SH-SY5Y (cell line): ENCODE measurements around the gene EXD3.

Experiments used
- GATA2 ChIP-seq: IDR thresholded peaks from 2 replicates; pipeline ENCODE4 v1.6.1; 2011; ENCODE audit warnings: mild to moderate bottlenecking, low read depth, low read length
- GATA3 ChIP-seq: IDR thresholded peaks from 2 replicates; pipeline ENCODE4 v1.6.1; 2011; ENCODE audit warnings: low read depth, mild to moderate bottlenecking, low read length, moderate library complexity

Gene EXD3

DNA sequence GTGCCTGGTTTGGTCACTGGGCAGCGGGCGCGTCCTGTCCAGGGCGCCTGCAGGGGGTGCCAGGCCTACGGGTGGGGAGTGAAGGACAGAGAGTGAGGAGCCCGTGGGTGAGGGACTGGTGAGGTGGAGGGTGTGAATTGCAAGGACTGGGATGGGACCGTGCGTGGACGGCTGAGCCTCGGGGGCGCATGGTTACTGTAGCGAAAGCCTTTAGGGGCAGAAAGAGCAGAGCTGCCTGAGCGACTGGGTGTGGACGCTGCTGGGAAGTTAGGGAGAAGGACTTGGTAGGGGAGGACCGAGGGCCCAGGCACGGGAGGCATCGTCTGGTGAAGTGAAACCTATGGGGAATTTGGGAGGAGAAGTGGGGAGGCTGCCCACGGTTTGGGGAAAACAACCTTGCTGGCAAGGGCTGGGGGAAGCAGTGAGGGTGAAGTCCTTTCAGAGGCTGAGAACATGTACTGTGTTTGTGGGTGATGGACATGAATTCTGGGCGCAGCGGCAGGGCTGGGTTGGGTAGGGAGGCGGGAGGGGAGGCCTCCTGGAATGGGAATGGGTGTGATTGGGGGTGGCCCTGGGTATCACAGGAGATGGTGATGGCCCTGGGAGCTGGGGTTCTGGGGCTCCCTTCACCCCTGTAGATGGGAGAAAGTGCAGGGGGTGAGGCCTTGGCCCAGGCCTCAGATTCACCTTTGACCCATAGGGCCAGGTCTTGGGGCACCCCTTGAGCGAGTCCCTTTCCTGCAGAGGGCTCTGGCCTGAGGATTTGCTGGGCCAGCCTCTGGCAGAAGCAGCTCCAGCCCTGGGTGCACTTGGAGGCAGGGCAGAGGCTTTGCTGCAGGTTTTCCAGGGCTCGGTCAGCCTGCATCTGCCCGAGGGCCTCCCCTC lies 147.1 kb downstream of the EXD3 start:
- no peak for TF ChIP-seq GATA3
- no peak for TF ChIP-seq GATA2

DNA sequence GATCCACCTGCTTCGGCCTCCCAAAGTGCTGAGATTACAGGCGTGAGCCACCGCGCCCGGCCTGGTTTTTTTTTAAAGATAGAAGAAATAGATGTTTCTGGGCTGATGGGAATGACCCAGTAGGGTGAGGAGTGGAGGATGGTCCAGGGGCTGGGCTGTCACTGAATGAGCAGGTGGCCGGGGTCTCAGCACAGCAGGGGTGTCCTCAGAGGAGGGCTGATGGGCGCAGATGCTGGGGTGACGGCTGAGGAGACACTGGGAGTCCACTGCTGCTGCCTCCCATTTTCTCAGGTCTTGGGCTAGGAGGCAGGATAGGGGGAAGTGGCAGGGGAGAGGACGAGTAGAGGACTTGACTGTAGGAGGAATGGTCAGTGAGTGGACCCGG lies 147.8 kb downstream of the EXD3 start:
- TF ChIP-seq GATA3 (no peak), GATA2 (no peak)

DNA sequence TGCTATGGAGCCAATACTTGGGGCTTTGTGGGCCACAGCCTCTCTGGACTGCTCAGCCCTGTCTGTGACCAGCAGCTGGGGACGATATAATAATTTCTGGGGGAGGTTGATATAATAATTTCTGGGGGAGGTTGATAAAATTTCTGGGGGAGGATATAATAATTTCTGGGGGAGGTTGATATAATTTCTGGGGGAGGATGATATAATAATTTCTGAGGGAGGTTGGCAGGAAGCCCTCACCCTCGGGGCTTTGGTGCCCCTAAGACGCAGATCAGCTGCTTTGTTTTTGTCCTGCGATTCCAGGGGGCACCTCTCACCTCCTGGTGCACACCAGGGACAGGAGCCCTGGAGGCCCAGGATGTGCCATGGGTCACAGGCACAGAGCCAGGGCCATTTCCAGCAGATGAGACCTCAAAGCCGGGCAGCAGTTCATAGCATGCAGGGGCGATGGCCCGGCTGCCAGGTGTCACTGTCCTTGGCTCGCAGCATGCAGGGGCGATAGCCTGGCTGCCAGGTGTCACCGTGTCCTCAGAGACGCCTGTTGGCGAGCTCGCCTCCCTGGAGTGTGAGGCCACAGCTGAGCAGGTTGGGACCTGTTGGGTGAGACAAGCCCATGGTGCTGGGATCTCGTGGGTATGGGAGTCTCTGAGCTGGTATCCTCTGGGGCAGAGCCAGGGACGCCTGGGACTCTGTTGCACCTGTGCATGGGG lies 149.2 kb downstream of the EXD3 start:
- TF ChIP-seq GATA2, result no peak

DNA sequence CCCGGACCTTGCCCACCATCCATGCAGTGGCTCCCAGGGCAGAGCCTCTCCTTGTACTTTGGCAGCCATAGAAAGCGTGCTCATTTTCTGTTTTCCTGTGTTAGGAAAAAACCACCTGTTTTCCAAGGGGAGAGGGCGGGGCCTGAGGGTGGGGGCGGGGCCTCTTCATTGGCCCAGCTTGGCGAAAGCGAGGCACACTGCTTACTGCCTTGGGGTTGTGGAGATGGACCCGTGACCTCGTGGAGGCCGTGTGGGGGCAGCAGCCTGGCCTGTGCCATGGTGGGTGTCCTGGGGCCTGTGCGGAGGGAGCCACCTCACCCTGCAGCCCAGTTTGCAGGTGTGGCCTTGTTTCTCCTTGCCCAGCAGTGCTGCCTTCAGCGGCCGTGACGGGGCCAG lies 149.9 kb downstream of the EXD3 start:
- TF ChIP-seq GATA3 (no peak), GATA2 (no peak)

DNA sequence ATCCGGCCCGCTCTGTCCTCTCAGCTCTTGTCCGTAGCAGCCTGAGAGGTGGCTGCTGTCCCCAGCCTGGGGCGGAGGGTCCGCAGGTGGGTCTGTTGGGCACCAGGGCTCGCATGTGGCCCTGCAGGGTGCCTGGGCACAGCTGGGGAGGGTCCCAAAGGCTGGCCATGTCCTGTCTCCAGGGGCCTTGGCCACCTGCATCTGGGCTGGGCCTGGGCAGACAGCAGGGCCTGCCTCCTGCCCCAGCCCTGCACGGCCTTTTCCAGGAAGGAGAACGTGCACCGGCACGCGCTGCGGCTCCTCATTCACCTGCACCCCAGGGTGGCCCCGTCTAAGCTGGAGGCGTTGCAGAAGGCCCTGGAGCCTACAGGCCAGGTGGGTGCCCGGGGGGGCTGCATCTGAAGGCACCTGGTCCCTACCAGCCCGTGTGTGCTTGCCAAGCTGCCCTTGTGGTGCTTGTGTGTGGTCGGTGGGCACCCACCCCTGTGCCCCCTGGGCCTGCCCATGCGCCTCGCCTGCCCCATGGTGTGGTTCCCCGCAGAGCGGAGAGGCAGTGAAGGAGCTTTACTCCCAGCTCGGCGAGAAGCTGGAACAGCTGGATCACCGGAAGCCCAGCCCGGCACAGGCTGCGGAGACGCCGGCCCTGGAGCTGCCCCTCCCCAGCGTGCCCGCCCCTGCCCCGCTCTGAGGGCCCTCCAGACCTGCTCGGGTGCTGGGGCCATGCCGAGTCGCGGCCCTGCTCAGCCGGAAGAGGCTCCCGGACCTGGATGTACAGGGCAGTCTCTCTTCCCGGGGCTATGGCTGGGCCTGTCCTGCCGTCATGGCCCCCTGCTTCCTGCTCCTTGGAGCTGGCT lies 150.5 kb downstream of the EXD3 start:
- TF ChIP-seq GATA3 (no peak), GATA2 (no peak)

DNA sequence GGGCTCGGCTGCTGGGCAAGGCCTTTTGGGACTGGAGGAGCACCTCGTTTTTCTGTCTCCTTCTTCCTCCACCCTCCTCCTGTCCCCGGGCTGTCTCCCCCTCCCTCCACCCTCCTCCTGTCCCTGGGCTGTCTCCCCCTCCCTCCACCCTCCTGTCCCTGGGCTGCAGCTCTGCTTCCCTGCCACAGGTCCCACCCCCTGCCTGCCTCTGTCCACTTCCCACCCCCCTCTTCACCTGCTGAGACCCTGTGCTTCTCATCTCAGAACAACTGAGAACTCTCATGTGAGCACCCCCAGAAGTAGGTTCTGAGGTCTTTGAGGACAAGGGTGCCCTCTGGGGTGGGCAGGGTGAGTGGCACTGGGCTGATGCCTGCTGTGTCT lies 151.3 kb downstream of the EXD3 start:
- TF ChIP-seq GATA2, result no peak
- TF ChIP-seq GATA3, result no peak

DNA sequence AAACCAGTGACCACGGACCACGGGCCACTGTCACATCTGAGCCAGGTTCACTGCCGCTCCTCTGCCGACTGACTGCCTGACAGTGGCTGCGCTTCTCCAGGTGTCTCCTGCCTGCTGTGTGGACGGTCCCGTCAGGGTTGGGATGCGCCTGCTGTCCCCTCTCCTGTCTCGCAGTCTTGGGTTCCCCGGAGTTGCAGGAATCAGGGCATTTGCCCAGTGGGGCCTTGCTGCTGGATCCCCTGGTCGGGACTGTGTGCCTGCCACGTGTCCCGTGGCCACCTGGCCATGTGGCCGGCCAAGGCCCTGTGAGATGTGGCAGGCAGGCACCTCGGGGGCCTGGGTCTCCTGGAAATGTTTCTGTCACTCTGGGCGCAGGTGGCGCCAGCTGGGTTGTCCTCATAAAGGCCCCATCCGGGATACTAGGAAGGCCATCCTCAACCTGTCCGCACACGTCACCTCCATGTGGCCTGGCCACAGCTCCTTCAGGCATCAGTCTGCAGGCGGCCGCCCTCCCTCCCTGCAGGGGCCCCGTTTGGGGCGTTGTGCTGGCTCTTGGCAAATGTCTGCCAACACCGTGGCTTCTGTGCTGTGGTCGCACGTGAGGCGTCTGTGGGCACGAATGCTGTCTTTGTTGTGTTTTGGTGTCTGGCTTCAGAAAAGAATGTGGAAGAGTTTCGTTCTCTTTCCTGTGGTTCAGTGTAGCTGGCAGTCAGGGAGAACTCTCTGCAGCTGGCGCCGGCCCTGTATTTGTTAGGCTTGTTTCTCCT lies 151.8 kb downstream of the EXD3 start:
- TF ChIP-seq GATA2 (no peak), GATA3 (no peak)

DNA sequence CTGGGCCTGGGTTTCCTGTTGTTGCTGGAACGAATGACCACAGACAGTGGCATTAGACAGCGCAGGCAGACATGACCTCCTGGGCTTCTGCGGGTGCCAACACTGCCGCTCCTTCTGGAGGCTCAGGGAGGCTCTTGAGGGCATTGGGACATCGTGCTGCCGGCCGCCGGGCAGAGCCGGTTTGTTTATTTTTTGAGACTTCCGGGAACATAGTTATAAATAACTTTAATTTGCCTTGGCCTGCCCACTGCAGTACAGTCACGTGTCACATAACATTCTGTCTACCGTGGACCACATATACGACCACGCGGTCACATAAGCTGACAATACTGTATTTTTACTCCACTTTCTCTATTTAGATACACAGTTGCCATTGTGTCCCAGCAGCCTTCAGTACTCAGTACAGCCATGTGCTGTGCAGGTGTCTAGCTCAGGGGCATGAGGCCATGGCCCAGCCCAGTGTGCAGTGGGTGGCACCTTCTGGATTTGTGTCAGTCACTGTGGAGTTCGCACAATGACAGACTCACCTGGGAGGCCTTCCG lies 153.7 kb downstream of the EXD3 start:
- TF ChIP-seq GATA2, result no peak
- no peak for TF ChIP-seq GATA3

DNA sequence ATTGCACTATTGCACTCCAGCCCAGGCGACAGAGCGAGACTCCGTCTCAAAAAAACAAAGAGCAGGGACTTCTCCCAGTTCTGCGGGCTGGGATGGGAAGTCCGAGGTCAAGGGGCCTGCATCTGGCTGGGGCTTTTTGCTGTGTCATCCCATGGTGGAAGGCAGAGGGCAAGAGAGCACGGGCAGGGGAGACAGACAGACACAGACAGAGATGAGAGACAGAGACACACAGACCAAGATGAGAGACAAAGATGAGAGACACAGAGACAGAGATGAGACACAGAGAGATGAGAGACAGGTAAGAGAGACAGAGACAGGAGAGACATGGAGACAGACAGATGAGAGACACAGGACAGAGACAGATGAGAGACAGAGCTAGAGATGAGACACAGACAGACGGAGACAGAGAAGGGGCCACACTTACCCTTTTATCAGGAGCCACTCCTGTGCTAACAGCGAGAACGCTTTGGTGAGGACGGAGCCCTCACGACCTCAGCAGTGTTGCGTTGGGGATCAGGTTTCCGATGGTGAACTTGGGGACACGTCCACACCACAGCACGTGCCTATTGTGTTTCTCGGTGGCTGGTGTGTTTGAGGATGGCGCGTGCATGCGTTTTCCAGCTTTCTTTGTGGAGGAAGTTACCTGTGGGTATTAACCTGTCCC lies 154.3 kb downstream of the EXD3 start:
- TF ChIP-seq GATA2, result no peak
- no peak for TF ChIP-seq GATA3

DNA sequence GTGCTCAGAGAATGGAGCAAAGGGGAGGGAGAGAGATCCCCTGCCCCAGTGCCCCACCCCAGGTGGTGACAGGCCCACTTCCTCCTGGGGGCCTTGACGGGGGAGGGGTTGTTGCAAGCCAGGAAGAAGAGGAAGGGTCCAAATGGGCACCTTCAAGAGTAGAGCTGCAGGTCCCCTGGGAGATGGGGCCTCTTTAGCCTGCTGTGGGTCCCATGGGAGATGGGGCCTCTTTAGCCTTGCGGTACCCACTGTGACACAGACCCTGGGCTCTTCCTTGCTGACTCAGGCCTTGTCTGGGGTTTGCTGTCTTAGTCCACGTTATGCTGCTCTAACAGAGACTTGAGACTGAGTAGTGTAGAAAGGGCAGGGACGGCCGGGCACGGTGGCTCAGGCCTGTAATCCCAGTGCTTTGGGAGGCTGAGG lies 155.0 kb downstream of the EXD3 start:
- TF ChIP-seq GATA2 (no peak), GATA3 (no peak)

DNA sequence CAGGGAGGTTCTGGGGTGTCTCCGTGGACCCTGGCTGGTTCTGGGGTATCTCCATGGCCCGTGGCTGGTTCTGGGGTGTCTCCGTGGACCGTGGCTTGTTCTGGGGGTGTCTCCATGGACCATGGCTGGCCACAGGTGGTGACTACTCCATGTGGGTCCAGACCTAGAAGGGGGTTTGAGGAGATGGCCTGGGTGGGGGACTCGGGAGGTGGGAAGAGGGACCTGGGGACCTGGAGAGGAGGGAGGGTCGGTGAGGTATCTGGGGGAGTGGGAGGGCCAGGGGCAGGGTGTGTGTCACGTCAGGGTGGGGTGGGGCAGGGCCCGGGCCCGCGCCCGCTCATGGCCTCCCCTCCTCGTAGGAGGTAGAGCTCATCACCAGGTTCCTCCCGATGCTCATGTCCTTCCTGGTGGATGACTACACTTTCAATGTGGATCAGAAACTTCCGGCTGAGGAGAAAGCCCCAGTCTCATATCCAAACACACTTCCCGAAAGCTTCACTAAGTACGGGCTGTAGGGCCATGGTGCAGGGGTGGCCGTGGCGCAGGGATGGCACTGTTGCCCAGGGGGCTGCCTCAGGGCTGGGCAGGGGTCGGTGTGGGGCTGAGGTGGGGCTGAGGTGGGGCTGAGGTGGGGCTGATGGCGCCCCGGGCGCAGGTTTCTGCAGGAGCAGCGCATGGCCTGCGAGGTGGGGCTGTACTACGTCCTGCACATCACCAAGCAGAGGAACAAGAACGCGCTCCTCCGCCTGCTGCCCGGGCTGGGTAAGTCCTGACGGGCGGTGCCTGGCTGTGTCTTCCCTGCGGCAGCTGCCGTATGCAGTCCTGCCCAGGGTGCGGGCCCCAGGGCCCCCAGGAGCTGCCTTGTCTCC lies 156.1 kb downstream of the EXD3 start:
- TF ChIP-seq GATA2, result no peak
- no peak for TF ChIP-seq GATA3

DNA sequence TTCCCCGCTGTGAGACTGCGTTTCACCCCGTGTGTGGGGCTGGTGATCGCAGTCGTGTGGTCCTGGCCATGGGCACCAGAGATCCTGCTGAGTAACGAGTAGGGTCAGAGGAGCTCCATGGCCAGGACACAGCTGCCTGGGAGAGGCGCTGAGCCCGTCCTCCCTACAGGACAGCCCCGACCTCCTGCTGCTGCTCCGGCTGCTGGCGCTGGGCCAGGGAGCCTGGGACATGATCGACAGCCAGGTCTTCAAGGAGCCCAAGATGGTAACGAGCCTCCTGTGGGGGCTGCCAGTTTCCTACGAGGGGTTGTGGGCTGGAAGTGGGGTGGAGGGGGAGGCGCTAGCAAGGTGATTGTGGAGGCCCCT lies 156.8 kb downstream of the EXD3 start:
- no peak for TF ChIP-seq GATA3
- TF ChIP-seq GATA2, result no peak
